Activated CD8-positive, alpha-beta memory T cell treated with anti-CD3 and anti-CD28 coated beads, Interleukin-2, amount 50 U/mL, for 48 hours (primary cell): Measurements from ENCODE around the gene RUNX3.
"Not testable (repeated sequence)": the region's sequence is repeated elsewhere in the genome, so short reads cannot be mapped to it uniquely, and the experiment has no call there.

ENCODE experiments used
- DNase-seq: peaks from one replicate; pipeline ENCODE4 v3.0.0-alpha.2; 2020

Gene RUNX3

GRCh38 chr1:24930260-24931145, at the start of gene RUNX3:
TSS of gene RUNX3 (minus strand) at chr1:24930276. CDS start at chr1:24929868, 408 bp downstream.
- DNase-seq, result peak; percentile 94

- not testable (repeated sequence) for DNase-seq
Observed at GRCh38 chr1:24979232-24979631, 49.2 kb upstream of the RUNX3 start.

- DNase-seq, result no peak
Observed at GRCh38 chr1:24978383-24979032, 48.4 kb upstream of the RUNX3 start.

GRCh38 chr1:24975391-24975790, 45.3 kb upstream of the RUNX3 start:
- DNase-seq, result no peak

GRCh38 chr1:24973315-24973714, 43.2 kb upstream of the RUNX3 start:
- peak; percentile 62 for DNase-seq

GRCh38 chr1:24972915-24973242, 42.8 kb upstream of the RUNX3 start:
- DNase-seq, result no peak

- DNase-seq, result no peak
Observed at GRCh38 chr1:24972221-24972914, 42.3 kb upstream of the RUNX3 start.

GRCh38 chr1:24970926-24971875, 41.1 kb upstream of the RUNX3 start:
- peak; percentile 61 for DNase-seq

GRCh38 chr1:24970399-24970753, 40.3 kb upstream of the RUNX3 start:
- DNase-seq, result peak; percentile 63

GRCh38 chr1:24969596-24970398, 39.7 kb upstream of the RUNX3 start:
- DNase-seq, result peak; percentile 63

- no peak for DNase-seq
Observed at GRCh38 chr1:24968941-24969585, 39.0 kb upstream of the RUNX3 start.

- DNase-seq, result no peak
Observed at GRCh38 chr1:24967962-24968361, 37.9 kb upstream of the RUNX3 start.

GRCh38 chr1:24967555-24967954, 37.5 kb upstream of the RUNX3 start:
- DNase-seq, result no peak

GRCh38 chr1:24966724-24967346, 36.8 kb upstream of the RUNX3 start:
- peak; percentile 90 for DNase-seq

- no peak for DNase-seq
Observed at GRCh38 chr1:24966121-24966723, 36.1 kb upstream of the RUNX3 start.

- DNase-seq, result peak; percentile 76
Observed at GRCh38 chr1:24965571-24965930, 35.5 kb upstream of the RUNX3 start.

- peak; percentile 95 for DNase-seq
Observed at GRCh38 chr1:24964811-24965570, 34.9 kb upstream of the RUNX3 start.

GRCh38 chr1:24963943-24964693, 34.0 kb upstream of the RUNX3 start:
- no peak for DNase-seq
